ENCODE measurements around the gene TNFSF15. TPM values are rescaled to one million over a fixed set of nuclear protein-coding genes. Genes with fewer than 3 reads are reported as not detected.
"Not testable (repeated sequence)": the region's sequence is repeated elsewhere in the genome, so short reads cannot be mapped to it uniquely, and the experiment has no call there.

TNFSF15 gene
- total and polyA plus RNA-seq, 5 donors from 2014 or later = not detected

DNA sequence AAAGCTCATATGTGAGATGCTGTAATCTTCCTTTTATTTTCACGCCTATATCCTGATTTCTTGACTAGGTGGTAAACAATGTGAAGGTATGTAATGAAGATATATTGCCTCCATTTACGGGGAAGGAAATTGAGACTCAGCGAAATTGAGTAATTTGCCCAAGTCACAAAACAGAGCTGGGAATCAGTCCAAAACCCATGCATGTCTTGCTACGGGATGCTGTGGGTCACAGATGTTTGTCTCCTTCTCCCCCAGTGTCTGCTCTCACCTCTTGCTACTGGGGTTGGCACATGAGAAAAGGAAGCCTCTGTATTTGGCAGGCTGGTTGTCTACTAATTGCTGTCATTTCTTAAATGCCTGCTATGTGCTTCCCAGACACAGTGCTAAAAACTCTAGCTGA, 70.1 kb downstream of the TNFSF15 start:
- no peak for DNase-seq
- Mint-ChIP-seq H3K4me3 (no peak overlapping the region), H3K9me3 (peaks cover 0 to under 1% (median 0%) of the 10 kb centered on the region in 7 donors), H3K27me3 (peaks cover 20% of the 10 kb centered on the region), H3K4me1 (peaks cover 11 to 47% (median 33%) of the 10 kb centered on the region in 4 donors), H3K27ac (peak overlapping the region in 2 of 3 donors; percentile 18 to 81), H3K36me3 (no peaks in the 10 kb centered on the region)
- no peak overlapping the region for H3K27ac ChIP-seq (ENCODE audit: insufficient read depth, low read length, poor library complexity, severe bottlenecking)
- peak overlapping the region; percentile 27 for H3K4me3 ChIP-seq (ENCODE audit: low read depth, low read length)
- H3K4me1 ChIP-seq (ENCODE audit: control insufficient read depth, insufficient read depth, low read length, poor library complexity, severe bottlenecking) = peaks cover 10% of the 10 kb centered on the region
- no peaks in the 10 kb centered on the region for H3K9me3 ChIP-seq (ENCODE audit: control insufficient read depth in 2 of 2, low read length in 2 of 2)
- no peak for ATAC-seq (ENCODE audit: low read depth in 2 of 2)
- no peaks in the 10 kb centered on the region for H3K36me3 ChIP-seq (ENCODE audit: control insufficient read depth, insufficient read depth, low read length)
- H3K27me3 ChIP-seq (ENCODE audit: control insufficient read depth, insufficient read depth, low read length) = no peaks in the 10 kb centered on the region

DNA sequence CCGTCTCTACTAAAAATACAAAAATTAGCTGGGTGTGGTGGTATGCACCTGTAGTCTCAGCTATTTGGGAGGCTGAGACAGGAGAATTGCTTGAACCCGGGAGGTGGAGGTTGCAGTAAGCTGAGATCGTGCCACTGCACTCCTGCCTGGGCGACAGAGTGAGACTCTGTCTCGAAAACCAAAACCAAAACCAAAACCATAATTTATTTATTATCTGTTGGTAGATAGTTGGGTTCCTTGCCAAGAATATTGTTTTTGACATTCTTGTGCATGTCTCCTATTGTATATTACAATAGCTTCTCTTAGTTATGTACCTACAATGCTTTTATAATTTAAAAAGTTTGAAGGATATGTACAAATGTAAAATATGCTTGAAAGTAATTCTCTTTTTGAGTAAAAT, 70.7 kb downstream of the TNFSF15 start:
- H3K36me3 ChIP-seq (ENCODE audit: control insufficient read depth, insufficient read depth, low read length); H3K9me3 Mint-ChIP-seq; H3K27ac Mint-ChIP-seq; H3K27me3 ChIP-seq (ENCODE audit: control insufficient read depth, insufficient read depth, low read length); H3K36me3 Mint-ChIP-seq; H3K9me3 ChIP-seq (ENCODE audit: control insufficient read depth in 2 of 2, low read length in 2 of 2); H3K27ac ChIP-seq (ENCODE audit: insufficient read depth, low read length, poor library complexity, severe bottlenecking): not testable (repeated sequence)
- DNase-seq = peak in 1 of 3 donors; percentile 57
- Mint-ChIP-seq H3K27me3 (peaks cover 15% of the 10 kb centered on the region), H3K4me3 (peak overlapping the region in 1 of 4 donors; percentile 52), H3K4me1 (peaks cover 11 to 47% (median 33%) of the 10 kb centered on the region in 4 donors)
- Histone ChIP-seq H3K4me3 (ENCODE audit: low read depth, low read length) (peak overlapping the region; percentile 27), H3K4me1 (ENCODE audit: control insufficient read depth, insufficient read depth, low read length, poor library complexity, severe bottlenecking) (peaks cover 10% of the 10 kb centered on the region)
- peak in 1 of 2 donors; percentile 29 for ATAC-seq (ENCODE audit: low read depth in 2 of 2)

Other genes with a start within 250 kb of the TNFSF15 start
- gene ATP6V1G1, start 218.3 kb downstream of the TNFSF15 start, total RNA-seq = 111 TPM
- gene ATP6V1G1, start 218.3 kb downstream of the TNFSF15 start, polyA plus RNA-seq = 100 to 1,000 TPM; 313 to 357 (median 335) TPM
- 10.7 TPM for gene TMEM268, start 194.7 kb downstream of the TNFSF15 start, total RNA-seq
- 10 to 100 TPM in 1 of 4 donors, 1 to 10 TPM in 3; 6.5 to 10.1 (median 8.0) TPM for gene TMEM268, start 194.7 kb downstream of the TNFSF15 start, polyA plus RNA-seq
- gene TEX53, start 148.2 kb downstream of the TNFSF15 start, total RNA-seq = not detected
- gene TEX53, start 148.2 kb downstream of the TNFSF15 start, polyA plus RNA-seq = not detected
- gene TEX48, start 123.8 kb downstream of the TNFSF15 start, total RNA-seq = not detected
- not detected for gene TEX48, start 123.8 kb downstream of the TNFSF15 start, polyA plus RNA-seq
- gene TNFSF8, start 124.6 kb upstream of the TNFSF15 start, total RNA-seq = 47.3 TPM
- 10 to 100 TPM; 31.4 to 78.1 (median 50.7) TPM for gene TNFSF8, start 124.6 kb upstream of the TNFSF15 start, polyA plus RNA-seq